ENCODE data around the gene MEOX2.

GRCh38 chr7:15682751-15683245, 3.7 kb downstream of the MEOX2 start:
- TF ChIP-seq POLR2A (IDR thresholded peaks at IDR 0.05) (no peak), CTCF (IDR thresholded peaks at IDR 0.05) (no peak)

All from uterus (tissue), 2 donors.